ENCODE results near the gene NAA15. TPM values are rescaled to one million over a fixed set of nuclear protein-coding genes. Genes with fewer than 3 reads are reported as not detected.
"Not testable (repeated sequence)": the region's sequence is repeated elsewhere in the genome, so short reads cannot be mapped to it uniquely, and the experiment has no call there.

The NAA15 gene
- total and polyA plus RNA-seq, 8 donors = 3.2 to 22.1 (median 14.7) TPM

GRCh38 chr4:139458999-139459398 lies 157.7 kb downstream of the NAA15 start:
- Histone ChIP-seq H3K27me3 (no peaks in the 10 kb centered on the region), H3K9me3 (no peaks in the 10 kb centered on the region), H3K27ac (no peak overlapping the region), H3K4me3 (no peak overlapping the region), H3K36me3 (no peaks in the 10 kb centered on the region), H3K4me1 (peaks cover 0 to 19% (median 13%) of the 10 kb centered on the region in 3 donors)
- no peak for FAIRE-seq
- 63 to 70% methylated on average over 3 of the region's 3 CpGs for WGBS, 2 donors
- intact Hi-C loops (cut with DNase I) = no loop called here
- DNase-seq = no peak
- peak in 2 of 4 donors; percentile 9 to 17 for ATAC-seq
- TF ChIP-seq, protein P1, sequence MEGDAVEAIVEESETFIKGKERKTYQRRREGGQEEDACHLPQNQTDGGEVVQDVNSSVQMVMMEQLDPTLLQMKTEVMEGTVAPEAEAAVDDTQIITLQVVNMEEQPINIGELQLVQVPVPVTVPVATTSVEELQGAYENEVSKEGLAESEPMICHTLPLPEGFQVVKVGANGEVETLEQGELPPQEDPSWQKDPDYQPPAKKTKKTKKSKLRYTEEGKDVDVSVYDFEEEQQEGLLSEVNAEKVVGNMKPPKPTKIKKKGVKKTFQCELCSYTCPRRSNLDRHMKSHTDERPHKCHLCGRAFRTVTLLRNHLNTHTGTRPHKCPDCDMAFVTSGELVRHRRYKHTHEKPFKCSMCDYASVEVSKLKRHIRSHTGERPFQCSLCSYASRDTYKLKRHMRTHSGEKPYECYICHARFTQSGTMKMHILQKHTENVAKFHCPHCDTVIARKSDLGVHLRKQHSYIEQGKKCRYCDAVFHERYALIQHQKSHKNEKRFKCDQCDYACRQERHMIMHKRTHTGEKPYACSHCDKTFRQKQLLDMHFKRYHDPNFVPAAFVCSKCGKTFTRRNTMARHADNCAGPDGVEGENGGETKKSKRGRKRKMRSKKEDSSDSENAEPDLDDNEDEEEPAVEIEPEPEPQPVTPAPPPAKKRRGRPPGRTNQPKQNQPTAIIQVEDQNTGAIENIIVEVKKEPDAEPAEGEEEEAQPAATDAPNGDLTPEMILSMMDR (IDR thresholded peaks at IDR 0.05) = no peak

- H3K4me1 ChIP-seq = peaks cover 0 to 19% (median 13%) of the 10 kb centered on the region in 3 donors
- no peaks in the 10 kb centered on the region for H3K9me3 ChIP-seq
- H3K4me3 ChIP-seq = no peak overlapping the region
- H3K27ac ChIP-seq = no peak overlapping the region
- 86 to 87% methylated on average over 3 of the region's 3 CpGs for WGBS, 2 donors
- ATAC-seq (no peak), FAIRE-seq (no peak), DNase-seq (no peak)
- intact Hi-C loops (cut with DNase I) = no loop called here
- TF ChIP-seq, protein P1 (IDR thresholded peaks at IDR 0.05) = no peak
- H3K27me3 ChIP-seq = no peaks in the 10 kb centered on the region
- H3K36me3 ChIP-seq = no peaks in the 10 kb centered on the region
Measured at GRCh38 chr4:139460565-139460964, 159.3 kb downstream of the NAA15 start.

GRCh38 chr4:139461022-139461628 lies 159.8 kb downstream of the NAA15 start:
- TF ChIP-seq, protein P1 (IDR thresholded peaks at IDR 0.05) = no peak
- no peaks in the 10 kb centered on the region for H3K36me3 ChIP-seq
- H3K9me3 ChIP-seq = no peaks in the 10 kb centered on the region
- H3K4me1 ChIP-seq = peaks cover 0 to 19% (median 13%) of the 10 kb centered on the region in 3 donors
- DNase-seq = no peak
- intact Hi-C loops (cut with DNase I) = no loop called here
- no peak for FAIRE-seq
- no peak overlapping the region for H3K4me3 ChIP-seq
- ATAC-seq = peak in 1 of 4 donors; percentile 17
- H3K27ac ChIP-seq = no peak overlapping the region
- WGBS, 2 donors = 60 to 63% methylated on average over 5 of the region's 5 CpGs
- no peaks in the 10 kb centered on the region for H3K27me3 ChIP-seq

DNA sequence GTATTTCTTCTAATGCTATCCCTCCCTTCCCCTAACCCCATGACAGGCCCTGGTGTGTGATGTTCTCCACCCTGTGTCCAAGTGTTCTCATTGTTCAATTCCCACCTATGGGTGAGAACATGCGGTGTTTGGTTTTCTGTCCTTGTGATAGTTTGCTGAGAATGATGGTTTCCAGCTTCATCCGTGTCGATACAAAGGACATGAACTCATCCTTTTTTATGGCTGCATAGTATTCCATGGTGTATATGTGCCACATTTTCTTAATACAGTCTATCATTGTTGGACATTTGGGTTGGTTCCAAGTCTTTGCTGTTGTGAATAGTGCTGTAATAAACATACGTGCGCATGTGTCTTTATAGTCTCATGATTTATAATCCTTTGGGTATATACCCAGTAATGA lies 163.2 kb downstream of the NAA15 start:
- intact Hi-C loops (cut with DNase I) = not testable (repeated sequence)
- whole genome bisulfite sequencing, 2 donors = 94 to 96% methylated on average over 5 of the region's 5 CpGs

GRCh38 chr4:139465922-139466321 lies 164.6 kb downstream of the NAA15 start:
- TF ChIP-seq, protein P1 (IDR thresholded peaks at IDR 0.05) = no peak
- 58 to 61% methylated on average over 4 of the region's 4 CpGs for WGBS, 2 donors
- intact Hi-C loops (cut with DNase I) = no loop called here
- DNase-seq (no peak), ATAC-seq (no peak), FAIRE-seq (no peak)
- Histone ChIP-seq H3K27ac (no peak overlapping the region), H3K4me3 (no peak overlapping the region), H3K9me3 (no peaks in the 10 kb centered on the region), H3K36me3 (no peaks in the 10 kb centered on the region), H3K4me1 (peaks cover 3 to 9% (median 9%) of the 10 kb centered on the region in 3 donors), H3K27me3 (no peaks in the 10 kb centered on the region)

More for the DNA sequence above, 163.2 kb downstream of the NAA15 start:
- not testable (repeated sequence) for ATAC-seq, H3K27me3 ChIP-seq, H3K36me3 ChIP-seq, DNase-seq, H3K4me1 ChIP-seq, H3K27ac ChIP-seq, H3K9me3 ChIP-seq, FAIRE-seq, H3K4me3 ChIP-seq

- ATAC-seq; DNase-seq; H3K4me3 ChIP-seq; H3K4me1 ChIP-seq; H3K36me3 ChIP-seq; H3K9me3 ChIP-seq; H3K27ac ChIP-seq; intact Hi-C loops (cut with DNase I); FAIRE-seq; H3K27me3 ChIP-seq: not testable (repeated sequence)
Measured at GRCh38 chr4:139468756-139469155, 167.5 kb downstream of the NAA15 start.
